VCaP (cell line): ENCODE measurements around the gene SLC6A15.
A peak's percentile ranks its signal among the peaks of the same experiment; 100 is the strongest.

Experiments
- H3K27ac ChIP-seq: fragments of 450-650 bp; 2 replicates; pipeline ENCODE4 v1.5.1; 2017
- TF ChIP-seq, protein P1 (sequence below): fragments of 450-650 bp; conservative IDR thresholded peaks from 2 replicates; pipeline ENCODE4 v1.5.1; 2017; ENCODE audit warnings: mild to moderate bottlenecking, moderate library complexity

Gene SLC6A15

DNA sequence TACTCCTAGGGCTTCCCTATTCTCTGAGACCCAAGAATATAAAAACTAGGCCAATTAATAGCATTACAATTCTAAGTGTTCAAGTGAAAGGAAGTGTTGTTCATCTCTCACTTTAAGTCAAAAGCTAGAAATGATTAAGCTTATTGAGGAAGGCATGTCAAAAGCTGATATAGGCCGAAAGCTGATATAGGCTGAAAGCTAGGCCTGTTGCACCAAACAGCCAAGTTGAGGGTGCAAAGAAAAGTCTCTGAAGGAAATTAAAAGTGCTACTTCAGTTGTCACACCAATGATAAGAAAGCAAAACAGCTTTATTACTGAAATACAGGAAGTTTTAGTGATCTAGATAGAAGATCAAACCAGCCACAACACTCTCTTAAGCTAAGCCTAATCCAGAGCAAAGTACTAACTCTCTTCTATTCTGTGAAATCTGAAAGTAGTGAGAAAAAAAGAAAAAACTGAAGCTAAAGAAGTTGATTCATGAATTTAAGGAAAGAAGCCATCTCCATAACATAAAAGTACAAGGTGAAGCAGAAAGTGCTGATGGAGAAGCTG is 68.9 kb downstream of the SLC6A15 start:
- TF ChIP-seq, protein P1, sequence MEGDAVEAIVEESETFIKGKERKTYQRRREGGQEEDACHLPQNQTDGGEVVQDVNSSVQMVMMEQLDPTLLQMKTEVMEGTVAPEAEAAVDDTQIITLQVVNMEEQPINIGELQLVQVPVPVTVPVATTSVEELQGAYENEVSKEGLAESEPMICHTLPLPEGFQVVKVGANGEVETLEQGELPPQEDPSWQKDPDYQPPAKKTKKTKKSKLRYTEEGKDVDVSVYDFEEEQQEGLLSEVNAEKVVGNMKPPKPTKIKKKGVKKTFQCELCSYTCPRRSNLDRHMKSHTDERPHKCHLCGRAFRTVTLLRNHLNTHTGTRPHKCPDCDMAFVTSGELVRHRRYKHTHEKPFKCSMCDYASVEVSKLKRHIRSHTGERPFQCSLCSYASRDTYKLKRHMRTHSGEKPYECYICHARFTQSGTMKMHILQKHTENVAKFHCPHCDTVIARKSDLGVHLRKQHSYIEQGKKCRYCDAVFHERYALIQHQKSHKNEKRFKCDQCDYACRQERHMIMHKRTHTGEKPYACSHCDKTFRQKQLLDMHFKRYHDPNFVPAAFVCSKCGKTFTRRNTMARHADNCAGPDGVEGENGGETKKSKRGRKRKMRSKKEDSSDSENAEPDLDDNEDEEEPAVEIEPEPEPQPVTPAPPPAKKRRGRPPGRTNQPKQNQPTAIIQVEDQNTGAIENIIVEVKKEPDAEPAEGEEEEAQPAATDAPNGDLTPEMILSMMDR, result no peak
- no peak overlapping the region for H3K27ac ChIP-seq

DNA sequence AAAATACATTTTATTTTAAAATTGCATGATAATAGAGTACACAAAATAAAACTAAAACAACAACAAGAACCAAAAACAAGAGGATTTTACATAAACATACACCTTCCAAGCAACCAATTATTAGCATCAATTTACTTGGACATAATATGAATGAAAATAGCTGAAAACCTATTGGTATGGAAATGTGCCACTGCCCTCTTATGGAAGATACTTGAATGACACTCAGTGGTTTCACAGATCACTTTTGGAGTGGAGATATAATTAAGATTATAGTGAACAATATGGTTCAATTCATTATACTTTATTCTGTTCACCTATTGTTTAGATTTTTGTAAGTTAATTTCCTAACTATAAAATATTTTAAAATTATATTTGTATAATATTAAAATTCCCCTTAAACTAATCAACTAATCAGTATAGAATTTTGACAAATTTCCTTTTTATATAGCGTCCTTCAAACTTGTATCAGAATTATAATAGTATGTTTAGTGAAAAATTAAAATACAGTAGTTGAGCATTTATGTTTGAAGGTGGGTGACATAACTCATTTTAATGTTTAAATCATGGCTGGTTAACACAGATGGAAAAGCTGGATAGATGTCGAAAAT is 70.1 kb downstream of the SLC6A15 start:
- TF ChIP-seq, protein P1, result peak; percentile 90

DNA sequence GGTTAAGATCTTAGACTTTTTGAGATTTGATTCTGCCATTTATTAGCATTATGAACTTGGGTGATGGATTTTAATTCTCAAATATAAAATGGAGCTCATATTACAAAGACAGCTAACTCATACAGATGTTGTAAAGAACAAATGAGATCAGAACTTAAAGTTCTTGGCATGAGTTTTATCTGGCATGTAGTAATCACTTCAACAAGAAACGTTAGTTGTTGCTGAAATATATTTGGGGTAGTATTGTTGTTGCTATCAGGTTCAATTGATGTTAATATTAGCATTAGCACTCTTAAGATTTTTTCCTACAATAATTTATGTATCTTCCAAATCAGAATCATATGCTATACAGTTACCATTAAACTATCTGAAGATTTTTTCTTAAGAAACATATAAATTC is 71.0 kb downstream of the SLC6A15 start:
- TF ChIP-seq, protein P1, result no peak
- H3K27ac ChIP-seq, result no peak overlapping the region

More for the DNA sequence above, 70.1 kb downstream of the SLC6A15 start:
- H3K27ac ChIP-seq, result no peak overlapping the region

DNA sequence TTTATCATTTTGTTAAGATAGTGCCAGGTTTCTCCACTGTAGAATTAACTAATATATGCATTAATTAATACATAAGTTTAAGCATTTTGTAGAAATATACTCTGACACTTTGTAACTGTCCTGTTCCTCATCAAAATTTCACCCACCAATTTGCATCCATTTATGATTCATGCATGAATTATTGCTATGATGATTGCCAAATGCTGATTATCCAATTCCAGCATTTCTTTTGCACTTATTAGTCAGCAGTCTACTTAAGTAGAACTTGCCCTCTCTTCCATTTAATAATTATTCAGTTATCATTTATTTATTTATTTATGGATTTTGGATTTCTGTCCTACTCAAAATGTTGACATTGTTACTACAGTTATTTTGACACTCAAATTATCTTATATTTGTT is 72.2 kb downstream of the SLC6A15 start:
- TF ChIP-seq, protein P1, result no peak
- no peak overlapping the region for H3K27ac ChIP-seq

DNA sequence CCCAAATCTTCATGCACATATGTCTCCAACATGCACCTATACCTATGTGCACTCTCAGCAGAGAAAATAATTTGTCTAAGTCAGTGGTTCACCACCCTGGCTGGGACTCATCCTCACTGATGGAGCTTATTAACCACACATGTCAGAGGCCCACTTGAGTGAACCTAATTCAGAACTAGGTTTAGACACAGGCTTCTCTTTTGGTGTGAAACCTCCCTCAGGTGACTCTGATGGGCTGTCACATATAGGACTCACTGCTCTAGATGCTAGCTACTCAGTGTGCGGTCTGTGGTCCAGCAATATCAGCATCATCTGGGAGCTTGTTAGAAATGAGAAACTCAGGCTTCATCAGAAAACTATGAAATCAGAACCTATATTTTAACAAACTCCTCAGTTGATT is 85.7 kb downstream of the SLC6A15 start:
- TF ChIP-seq, protein P1, result no peak
- H3K27ac ChIP-seq, result no peak overlapping the region

DNA sequence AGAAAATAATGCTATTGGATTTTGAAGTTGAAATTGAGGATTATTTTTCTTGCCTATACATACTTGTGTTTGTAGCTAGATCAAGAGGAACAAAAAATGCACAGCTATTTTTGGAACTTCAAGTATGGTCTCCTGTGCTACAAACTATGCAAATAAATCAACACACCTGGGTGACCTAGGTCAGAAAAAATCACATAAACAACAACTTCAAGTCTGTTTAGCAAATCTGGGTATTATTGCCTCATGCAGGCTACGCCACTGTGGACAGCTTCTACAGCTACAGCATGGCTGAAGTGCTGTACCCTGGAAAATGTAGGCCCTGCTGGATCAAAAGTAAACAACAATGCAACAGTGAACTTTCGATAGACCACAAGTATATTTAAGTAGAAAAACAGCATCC is 87.5 kb downstream of the SLC6A15 start:
- TF ChIP-seq, protein P1, result no peak
- H3K27ac ChIP-seq, result no peak overlapping the region

DNA sequence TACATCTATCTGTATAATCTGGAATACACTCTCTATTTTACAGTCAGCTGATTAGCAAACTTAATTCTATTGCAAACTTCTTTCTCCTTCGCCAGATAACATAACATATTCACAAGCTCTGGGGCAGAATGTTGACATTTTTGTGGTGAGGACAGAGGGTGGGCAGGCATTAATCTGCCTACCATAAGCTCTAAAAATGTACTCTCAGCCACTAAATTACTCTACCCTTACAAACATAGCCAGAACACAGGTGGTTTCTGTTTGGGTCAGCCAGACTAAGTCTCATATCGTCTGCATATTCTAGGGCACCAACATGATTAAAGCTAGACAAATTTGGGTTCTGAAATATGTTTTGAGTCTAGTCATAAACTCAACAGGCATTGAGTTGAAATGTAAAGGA is 90.1 kb downstream of the SLC6A15 start:
- TF ChIP-seq, protein P1, result no peak
- H3K27ac ChIP-seq, result no peak overlapping the region
